ENCODE results near the gene FUS. TPM values are rescaled to one million over a fixed set of nuclear protein-coding genes. Genes with fewer than 3 reads are reported as not detected.

FUS gene
- total and polyA plus RNA-seq, 2 of the 13 experiments (the other 11 are each of a cell fraction or from before 2014, with no cell fraction given): 68.1 to 168 TPM

DNA sequence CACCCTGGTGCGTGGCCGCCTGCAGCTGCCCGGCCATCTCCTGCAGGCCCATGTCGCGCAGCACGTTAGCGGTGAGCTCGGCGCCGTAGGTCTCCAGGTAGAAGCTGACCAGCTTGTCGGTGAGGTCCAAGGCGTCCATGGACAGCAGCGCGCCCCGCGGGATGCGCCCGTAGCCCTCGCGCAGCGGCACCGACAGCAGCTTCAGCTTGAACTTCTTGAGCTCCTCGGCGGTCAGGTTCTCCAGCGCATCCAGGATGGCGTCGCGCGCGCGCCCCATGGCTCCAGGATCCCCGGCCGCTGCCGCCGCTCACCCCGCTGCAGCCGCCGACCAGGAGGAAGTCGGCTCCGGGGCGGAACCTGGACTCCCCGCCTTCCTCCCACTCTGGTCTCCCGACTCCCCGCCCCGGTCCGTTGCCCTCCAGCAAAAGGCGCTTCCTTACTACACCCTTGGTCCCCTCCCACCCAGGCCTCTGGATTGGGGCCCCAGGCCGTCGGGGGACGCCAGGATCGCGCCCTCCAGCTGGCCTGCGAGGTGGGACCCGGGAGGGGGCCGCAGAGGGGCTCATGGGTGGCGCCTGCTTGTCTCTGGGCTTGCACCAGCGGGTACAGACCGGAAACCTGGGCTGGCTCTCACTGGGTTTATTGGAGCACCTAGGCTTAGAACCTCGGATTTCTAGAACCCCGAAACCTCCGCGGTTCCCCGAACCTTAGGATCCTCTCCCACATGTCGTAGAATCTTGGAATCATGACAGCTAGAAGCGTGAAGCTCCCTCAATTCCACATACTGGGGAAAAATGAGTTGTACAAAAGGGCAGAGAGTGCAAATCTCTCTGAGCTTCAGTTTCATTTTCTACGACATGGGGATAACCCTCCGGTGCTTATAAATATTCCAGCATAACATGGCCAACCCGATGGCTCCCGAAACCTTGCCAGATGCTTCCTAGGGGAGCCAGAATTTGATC, 22.8 kb downstream of the FUS start, which contains the start of gene PYCARD (continued):
- TF ChIP-seq ZNF782 (CRISPR knock-in tag; IDR thresholded peaks at IDR 0.05; ENCODE audit: borderline replicate concordance) (peak; percentile 73; the same call in 1 of the 2 replicates), ZNF891 (CRISPR knock-in tag; IDR thresholded peaks at IDR 0.05) (peak; percentile 40; the same call in 1 of the 2 replicates), HNRNPLL (IDR thresholded peaks at IDR 0.05; ENCODE audit: low read depth, low read length, poor library complexity, severe bottlenecking) (peak; percentile 46), SRSF1 (optimal IDR thresholded peaks at IDR 0.05; ENCODE audit: low read depth, low read length) (peak; percentile 12), ZMYM3 (CRISPR knock-in tag; IDR thresholded peaks at IDR 0.05) (0 out of 2 replicates have a peak, but pooled peaks have one; percentile 9), ZNF777 (CRISPR knock-in tag; IDR thresholded peaks at IDR 0.05) (peak; percentile 88), KAT8 (CRISPR knock-in tag; IDR thresholded peaks at IDR 0.05) (peak; percentile 25; the same call in 1 of the 2 replicates), CHD2 (IDR thresholded peaks at IDR 0.05; ENCODE audit: low read depth, low read length) (no peak), CBX5 (CRISPR knock-in tag; IDR thresholded peaks at IDR 0.05; ENCODE audit: borderline replicate concordance) (no peak), HNRNPK (IDR thresholded peaks at IDR 0.05; ENCODE audit: low read depth, low read length, poor library complexity, severe bottlenecking) (peak; percentile 80), ZNF605 (CRISPR knock-in tag; IDR thresholded peaks at IDR 0.05) (peak; percentile 68; the same call in 1 of the 2 replicates), ZMYM2 (CRISPR knock-in tag; IDR thresholded peaks at IDR 0.05) (peak; percentile 23; the same call in 1 of the 2 replicates), ZNF564 (CRISPR knock-in tag; IDR thresholded peaks at IDR 0.05) (no peak), ZNF607 (CRISPR knock-in tag; IDR thresholded peaks at IDR 0.05; ENCODE audit: borderline replicate concordance) (peak; percentile 57), ZNF432 (CRISPR knock-in tag; IDR thresholded peaks at IDR 0.05; ENCODE audit: borderline replicate concordance) (no peak), CC2D1A (CRISPR knock-in tag; IDR thresholded peaks at IDR 0.05) (no peak), AHR (CRISPR knock-in tag; IDR thresholded peaks at IDR 0.05) (0 out of 2 replicates have a peak, but pooled peaks have one; percentile 16), PATZ1 (CRISPR knock-in tag; IDR thresholded peaks at IDR 0.05) (0 out of 2 replicates have a peak, but pooled peaks have one; percentile 6), ZNF800 (CRISPR knock-in tag; IDR thresholded peaks at IDR 0.05) (peak; percentile 99), ARNTL (CRISPR knock-in tag; IDR thresholded peaks at IDR 0.05) (no peak), TBX2 (CRISPR knock-in tag; IDR thresholded peaks at IDR 0.05; ENCODE audit: borderline replicate concordance) (peak; percentile 25; the same call in 1 of the 2 replicates)
- TF ChIP-seq, protein P1, sequence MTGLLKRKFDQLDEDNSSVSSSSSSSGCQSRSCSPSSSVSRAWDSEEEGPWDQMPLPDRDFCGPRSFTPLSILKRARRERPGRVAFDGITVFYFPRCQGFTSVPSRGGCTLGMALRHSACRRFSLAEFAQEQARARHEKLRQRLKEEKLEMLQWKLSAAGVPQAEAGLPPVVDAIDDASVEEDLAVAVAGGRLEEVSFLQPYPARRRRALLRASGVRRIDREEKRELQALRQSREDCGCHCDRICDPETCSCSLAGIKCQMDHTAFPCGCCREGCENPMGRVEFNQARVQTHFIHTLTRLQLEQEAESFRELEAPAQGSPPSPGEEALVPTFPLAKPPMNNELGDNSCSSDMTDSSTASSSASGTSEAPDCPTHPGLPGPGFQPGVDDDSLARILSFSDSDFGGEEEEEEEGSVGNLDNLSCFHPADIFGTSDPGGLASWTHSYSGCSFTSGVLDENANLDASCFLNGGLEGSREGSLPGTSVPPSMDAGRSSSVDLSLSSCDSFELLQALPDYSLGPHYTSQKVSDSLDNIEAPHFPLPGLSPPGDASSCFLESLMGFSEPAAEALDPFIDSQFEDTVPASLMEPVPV (CRISPR knock-in tag; IDR thresholded peaks at IDR 0.05): peak; percentile 52; the same call in 1 of the 2 replicates
- TF ChIP-seq, protein P2, sequence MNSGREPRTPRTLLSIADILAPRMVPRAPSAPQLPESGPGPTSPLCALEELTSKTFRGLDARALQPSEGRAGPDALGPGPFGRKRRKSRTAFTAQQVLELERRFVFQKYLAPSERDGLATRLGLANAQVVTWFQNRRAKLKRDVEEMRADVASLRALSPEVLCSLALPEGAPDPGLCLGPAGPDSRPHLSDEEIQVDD (CRISPR knock-in tag; IDR thresholded peaks at IDR 0.05; ENCODE audit: borderline replicate concordance): peak; percentile 18; the same call in 1 of the 2 replicates

Data from HepG2 (cell line).